HFF-Myc (cell line): Measurements from ENCODE around the gene PTPN2.
"Not testable (repeated sequence)": the region's sequence is repeated elsewhere in the genome, so short reads cannot be mapped to it uniquely, and the experiment has no call there.

Experiments
- DNase-seq: peaks from one replicate; pipeline ENCODE4 v3.0.0-alpha.2; 2011; ENCODE audit warnings: low read depth; ENCODE audit errors: extremely low read depth
- H3K4me3 ChIP-seq: replicated peaks from 2 replicates; pipeline ENCODE4 v1.5.1; 2011; ENCODE audit warnings: low read depth, mild to moderate bottlenecking, control low read depth, low read length
- TF ChIP-seq, protein P1 (sequence below): IDR thresholded peaks from 2 replicates; pipeline ENCODE4 v1.5.1; 2012; ENCODE audit warnings: mild to moderate bottlenecking, low read depth, low read length, control low read depth; ENCODE audit errors: missing control alignments

PTPN2 gene

DNA sequence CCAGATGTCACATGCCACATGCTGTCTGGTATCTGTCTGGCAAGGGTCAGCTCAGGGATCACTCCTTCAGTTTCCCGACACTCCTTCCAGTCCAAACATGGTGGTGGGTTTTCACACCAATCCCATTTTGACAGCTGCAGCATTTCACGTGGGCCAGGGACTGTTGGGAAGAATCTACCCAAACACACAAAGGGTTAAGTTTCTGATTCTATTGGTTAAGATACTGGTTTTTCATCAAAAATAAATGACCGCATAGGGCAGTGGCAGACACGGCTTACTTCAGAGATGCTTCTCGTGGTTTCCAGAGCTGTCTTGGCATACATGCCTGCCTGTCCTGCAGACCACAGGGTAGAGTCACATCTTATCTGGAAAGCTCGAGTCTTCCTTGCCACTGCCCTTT lies 101.5 kb downstream of the PTPN2 start:
- no peak for DNase-seq
- TF ChIP-seq, protein P1, sequence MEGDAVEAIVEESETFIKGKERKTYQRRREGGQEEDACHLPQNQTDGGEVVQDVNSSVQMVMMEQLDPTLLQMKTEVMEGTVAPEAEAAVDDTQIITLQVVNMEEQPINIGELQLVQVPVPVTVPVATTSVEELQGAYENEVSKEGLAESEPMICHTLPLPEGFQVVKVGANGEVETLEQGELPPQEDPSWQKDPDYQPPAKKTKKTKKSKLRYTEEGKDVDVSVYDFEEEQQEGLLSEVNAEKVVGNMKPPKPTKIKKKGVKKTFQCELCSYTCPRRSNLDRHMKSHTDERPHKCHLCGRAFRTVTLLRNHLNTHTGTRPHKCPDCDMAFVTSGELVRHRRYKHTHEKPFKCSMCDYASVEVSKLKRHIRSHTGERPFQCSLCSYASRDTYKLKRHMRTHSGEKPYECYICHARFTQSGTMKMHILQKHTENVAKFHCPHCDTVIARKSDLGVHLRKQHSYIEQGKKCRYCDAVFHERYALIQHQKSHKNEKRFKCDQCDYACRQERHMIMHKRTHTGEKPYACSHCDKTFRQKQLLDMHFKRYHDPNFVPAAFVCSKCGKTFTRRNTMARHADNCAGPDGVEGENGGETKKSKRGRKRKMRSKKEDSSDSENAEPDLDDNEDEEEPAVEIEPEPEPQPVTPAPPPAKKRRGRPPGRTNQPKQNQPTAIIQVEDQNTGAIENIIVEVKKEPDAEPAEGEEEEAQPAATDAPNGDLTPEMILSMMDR = no peak
- H3K4me3 ChIP-seq = no peak overlapping the region

DNA sequence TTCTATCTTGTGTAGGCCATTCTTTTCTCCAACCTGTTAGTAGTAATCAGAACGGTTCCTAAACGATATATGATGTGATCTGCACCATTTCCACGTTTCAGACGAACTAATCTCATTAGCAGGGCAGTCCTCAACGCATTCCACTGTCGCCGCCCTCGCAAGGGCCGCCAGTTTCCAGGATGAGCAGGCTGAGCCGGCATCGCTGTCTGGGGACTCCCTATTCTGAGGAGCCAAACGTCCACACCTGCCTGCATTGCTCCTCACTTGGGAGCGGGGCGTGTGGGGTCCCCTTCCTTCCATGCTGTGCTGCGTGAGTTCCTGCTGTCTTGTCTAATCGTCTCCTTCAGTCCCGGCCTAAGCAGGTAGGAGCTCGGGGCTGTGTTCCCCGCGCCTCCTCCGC lies 104.6 kb downstream of the PTPN2 start:
- no peak for DNase-seq
- H3K4me3 ChIP-seq = no peak overlapping the region
- TF ChIP-seq, protein P1 = no peak

DNA sequence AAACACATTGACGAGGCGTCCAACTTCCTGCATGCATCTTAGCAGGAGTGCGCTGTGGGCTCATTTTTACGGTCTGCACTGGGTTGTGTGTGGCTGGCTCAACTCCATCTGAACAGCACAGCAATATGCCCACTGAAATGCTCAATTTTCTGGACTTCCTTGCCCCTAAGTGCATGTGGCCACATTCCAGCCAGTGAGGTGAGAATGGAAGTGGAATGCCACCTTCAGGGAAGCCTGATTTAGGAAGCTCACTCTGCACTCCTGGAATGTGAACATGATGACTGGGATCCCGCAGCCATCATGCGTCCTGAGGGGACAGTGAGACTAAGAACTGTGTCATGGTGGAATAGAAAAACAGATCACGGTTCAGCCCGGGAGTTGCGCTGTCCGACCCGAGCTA lies 105.0 kb downstream of the PTPN2 start:
- H3K4me3 ChIP-seq = no peak overlapping the region
- no peak for DNase-seq
- TF ChIP-seq, protein P1 = no peak

DNA sequence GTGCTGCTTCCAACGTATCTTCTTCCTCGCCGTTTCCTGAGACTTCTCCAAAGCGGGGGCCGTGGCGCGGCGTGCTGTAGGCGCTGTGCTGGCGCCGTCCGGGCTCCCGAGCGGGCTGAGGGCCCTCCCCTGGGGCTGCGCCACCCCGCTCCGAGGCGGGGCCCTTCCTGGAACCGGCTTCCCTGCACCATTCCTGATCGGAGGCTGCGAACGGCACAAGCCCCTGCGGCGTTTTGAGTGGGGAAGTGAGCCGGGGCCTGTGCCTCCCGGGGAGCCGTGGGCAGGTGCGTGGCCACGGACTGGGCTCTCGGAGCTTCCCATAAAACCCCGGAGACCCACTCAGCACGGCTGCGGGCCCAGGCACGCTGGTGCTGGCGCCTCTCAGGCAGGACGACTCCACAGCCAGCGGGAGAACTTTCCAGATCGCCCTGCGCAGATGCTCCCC lies 106.5 kb downstream of the PTPN2 start:
- TF ChIP-seq, protein P1 = no peak
- peak overlapping the region; percentile 15; the same call in 1 of the 2 replicates for H3K4me3 ChIP-seq
- DNase-seq = no peak

DNA sequence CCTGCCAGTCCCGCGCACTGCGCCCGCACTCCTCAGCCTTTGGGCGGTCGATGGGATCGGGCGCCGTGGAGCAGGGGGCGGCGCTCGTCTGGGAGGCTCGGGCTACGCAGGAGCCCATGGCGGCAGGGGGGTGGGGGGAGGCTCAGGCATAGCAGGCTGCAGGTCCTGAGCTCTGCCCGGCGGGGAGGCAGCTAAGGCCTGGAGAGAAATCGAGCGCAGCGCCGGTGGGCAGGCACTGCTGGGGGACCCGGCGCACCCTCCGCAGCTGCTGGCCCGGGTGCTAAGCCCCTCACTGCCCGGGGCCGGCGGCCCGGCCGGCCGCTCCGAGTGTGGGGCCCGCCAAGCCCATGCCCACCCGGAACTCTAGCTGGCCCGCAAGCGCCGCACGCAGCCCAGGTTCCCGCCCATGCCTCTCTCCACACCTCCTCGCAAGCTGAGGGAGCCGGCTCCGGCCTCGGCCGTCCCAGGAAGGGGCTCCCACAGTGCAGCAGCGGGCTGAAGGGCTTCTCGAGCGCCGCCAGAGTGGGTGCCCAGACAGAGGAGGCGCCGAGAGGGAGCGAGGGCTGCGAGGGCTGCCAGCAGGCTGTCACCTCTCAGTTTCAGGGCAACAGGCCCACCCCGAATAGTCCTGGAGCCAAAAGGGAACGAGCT lies 107.1 kb downstream of the PTPN2 start:
- H3K4me3 ChIP-seq = peak overlapping the region; percentile 15; the same call in 1 of the 2 replicates
- DNase-seq = no peak

DNA sequence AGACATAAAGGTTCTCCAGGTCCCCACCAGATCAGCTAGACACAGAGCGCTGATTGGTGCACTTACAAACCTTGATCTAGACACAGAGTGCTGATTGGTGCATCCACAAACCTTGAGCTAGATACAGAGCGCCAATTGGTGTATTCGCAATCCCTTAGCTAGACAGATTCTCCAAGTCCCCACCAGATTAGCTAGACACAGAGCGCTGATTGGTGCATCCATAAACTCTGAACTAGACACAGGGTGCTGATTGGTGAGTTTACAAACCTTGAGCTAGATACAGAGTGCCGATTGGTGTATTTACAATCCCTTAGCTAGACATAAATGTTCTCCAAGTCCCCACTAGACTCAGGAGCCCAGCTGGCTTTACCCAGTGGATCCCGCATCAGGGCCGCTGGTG lies 107.6 kb downstream of the PTPN2 start:
- not testable (repeated sequence) for DNase-seq, H3K4me3 ChIP-seq

More for the DNA sequence above, 107.1 kb downstream of the PTPN2 start:
- TF ChIP-seq, protein P1 = no peak

DNA sequence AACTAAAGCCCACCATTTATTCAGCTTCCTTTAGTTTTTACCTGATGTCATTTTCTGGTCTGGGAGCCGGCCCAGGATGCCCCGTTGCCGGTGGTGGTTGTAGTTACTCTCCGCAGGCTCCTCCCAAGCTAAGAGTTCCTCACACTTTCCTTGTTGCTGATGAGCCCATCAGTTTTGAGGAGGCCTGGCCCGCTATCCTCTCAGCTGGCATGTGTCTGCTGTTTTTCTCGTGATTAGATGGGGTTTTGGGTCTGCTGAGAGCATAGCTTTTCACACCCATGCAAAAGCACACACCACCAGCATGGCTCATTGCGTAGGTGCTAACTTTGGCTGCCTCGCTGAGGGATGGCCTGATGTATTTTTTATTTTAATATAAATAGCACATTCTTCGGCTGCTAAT lies 109.1 kb downstream of the PTPN2 start:
- TF ChIP-seq, protein P1 = no peak
- no peak for DNase-seq
- H3K4me3 ChIP-seq = no peak overlapping the region
